Stimulated activated CD4-positive, alpha-beta T cell treated with anti-CD3 and anti-CD28 coated beads, Interleukin-4, amount 100 ng/mL, for 24 hours (primary cell): ENCODE results near the gene SLC38A11.
"Not testable (repeated sequence)": the region's sequence is repeated elsewhere in the genome, so short reads cannot be mapped to it uniquely, and the experiment has no call there.

Experiments
- DNase-seq: peaks from one replicate; pipeline ENCODE4 v3.0.0-alpha.2; 2020

The SLC38A11 gene, protein sequence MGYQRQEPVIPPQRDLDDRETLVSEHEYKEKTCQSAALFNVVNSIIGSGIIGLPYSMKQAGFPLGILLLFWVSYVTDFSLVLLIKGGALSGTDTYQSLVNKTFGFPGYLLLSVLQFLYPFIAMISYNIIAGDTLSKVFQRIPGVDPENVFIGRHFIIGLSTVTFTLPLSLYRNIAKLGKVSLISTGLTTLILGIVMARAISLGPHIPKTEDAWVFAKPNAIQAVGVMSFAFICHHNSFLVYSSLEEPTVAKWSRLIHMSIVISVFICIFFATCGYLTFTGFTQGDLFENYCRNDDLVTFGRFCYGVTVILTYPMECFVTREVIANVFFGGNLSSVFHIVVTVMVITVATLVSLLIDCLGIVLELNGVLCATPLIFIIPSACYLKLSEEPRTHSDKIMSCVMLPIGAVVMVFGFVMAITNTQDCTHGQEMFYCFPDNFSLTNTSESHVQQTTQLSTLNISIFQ

GRCh38 chr2:164954954-164955701 lies at the start of gene SLC38A11:
SLC38A11 (minus strand) TSS chr2:164955525; CDS start chr2:164955247, 278 bp downstream.
- DNase-seq: no peak

DNA sequence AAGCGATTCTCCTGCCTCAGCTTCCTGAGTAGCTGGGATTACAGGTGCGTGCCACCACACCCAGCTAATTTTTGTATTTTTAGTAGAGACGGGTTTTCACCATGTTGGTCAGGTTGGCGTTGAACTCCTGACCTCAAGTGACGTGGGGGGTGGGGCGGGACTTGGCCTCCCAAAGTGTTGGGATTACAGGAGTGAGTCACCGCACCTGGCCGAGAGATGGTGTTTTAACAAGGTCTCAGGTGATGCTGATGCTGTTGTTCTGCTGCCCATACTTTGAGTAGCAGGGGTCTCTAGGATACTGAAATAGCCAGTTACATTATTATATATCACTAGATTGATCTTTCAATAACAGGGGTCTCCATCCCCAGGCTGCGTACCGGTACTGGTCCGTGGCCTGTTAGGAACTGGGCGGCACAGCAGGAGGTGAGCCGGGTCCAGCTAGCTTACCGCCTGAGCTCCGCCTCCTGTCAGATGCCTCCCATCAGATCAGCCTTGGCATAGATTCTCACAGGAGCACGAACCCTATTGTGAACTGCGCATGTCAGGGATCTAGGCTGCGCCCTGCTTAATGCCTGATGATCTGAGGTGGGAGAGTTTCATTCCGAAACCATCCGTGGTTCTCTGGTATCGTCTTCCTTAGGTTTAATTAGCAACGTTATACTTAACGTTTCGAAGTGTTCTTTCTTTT lies 48.3 kb upstream of the SLC38A11 start:
- no peak for DNase-seq

GRCh38 chr2:165002638-165003037 lies 47.3 kb upstream of the SLC38A11 start:
- no peak for DNase-seq

DNA sequence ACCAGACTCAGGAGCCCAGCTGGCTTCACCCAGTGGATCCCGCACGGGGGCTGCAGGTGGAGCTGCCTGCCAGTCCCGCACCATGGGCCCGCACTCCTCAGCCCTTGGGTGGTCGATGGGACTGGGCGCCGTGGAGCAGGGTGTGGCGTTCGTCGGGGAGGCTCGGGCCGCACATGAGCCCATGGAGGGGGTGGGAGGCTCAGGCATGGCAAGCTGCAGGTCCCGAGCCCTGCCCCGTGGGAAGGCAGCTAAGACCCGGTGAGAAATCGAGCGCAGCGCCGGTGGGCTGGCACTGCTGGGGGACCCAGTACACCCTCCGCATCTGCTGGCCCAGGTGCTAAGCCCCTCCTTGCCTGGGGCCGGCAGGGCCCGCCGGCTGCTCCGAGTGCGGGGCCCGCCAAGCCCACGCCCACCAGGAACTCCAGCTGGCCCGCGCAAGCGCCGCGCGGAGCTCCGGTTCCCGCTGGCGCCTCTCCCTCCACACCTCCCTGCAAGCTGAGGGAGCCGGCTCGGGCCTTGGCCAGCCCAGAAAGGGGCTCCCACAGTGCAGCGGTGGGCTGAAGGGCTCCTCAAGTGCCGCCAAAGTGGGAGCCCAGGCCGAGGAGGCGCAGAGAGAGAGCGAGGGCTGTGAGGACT lies 39.5 kb upstream of the SLC38A11 start:
- not testable (repeated sequence) for DNase-seq

GRCh38 chr2:164993287-164994016 lies 38.1 kb upstream of the SLC38A11 start:
- no peak for DNase-seq

DNA sequence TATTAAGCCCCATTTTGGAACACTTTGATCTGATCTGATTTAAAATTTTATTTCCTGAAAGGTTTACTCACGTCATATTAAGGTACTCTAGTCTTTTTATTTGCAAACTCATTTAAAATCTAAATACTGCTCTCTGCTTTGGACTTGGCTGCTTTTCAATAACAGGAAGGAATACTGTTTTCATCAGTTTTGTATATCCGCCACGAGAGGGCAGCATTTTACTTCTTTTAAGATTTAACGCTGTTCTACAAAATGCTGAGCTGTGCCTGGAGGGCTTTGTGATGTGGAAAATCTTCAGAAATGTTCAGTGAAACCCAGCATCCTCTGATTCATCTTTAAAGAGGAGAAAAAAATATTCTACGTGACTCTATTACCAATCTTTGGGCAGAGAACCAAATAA lies 37.5 kb upstream of the SLC38A11 start:
- peak; percentile 44 for DNase-seq

DNA sequence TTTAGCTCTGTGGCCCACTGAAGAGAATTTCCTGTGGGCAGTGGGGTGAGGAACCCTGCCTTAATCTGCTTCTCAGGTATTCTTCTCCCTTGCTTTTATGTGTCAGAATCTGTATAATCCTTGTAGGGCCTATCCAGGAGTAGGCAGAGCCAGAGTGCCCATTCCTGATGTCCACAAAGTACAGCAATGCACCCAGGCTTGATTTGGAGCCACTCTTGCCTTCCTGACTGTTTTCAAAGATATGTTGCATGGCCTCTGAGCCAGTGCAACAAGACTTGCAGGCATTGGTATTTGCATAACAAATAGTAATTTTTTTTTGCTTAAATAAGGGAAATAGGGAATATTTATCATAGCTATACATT lies 36.7 kb upstream of the SLC38A11 start:
- DNase-seq: not testable (repeated sequence)

DNA sequence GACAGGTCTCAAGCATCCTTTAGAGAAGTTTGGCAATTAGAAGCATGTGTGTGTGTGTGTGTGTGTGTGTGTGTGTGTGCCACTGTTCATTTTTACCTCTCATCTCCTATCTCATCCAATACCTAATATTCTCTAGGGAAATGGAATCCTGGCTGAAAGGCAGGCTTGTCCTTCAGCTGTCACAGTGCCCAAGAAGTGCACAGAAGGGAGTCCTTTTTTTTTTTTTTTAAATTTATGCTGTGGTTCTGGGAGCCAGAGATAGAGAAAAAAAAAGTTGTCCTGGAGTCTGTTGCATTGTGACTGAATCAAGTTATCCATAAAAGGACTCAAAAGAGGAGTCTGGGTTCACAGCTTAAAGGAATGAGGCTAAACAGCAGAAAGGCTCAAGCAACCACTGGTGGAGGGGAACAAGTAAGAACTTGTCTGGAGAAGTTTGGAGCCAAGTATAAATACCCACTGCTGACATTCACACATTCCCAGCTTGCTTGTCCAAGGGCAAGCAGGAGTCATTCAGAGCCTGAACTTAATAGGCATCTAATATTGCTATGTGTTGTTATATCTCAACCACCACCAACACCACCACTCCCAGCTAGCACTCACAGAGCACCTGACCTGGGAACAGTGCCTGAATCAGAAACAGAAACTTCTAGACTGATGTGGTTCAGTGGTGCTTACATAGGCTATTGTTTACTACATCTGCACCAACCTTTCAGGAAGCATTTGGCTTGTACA lies 36.2 kb upstream of the SLC38A11 start:
- DNase-seq: not testable (repeated sequence)

DNA sequence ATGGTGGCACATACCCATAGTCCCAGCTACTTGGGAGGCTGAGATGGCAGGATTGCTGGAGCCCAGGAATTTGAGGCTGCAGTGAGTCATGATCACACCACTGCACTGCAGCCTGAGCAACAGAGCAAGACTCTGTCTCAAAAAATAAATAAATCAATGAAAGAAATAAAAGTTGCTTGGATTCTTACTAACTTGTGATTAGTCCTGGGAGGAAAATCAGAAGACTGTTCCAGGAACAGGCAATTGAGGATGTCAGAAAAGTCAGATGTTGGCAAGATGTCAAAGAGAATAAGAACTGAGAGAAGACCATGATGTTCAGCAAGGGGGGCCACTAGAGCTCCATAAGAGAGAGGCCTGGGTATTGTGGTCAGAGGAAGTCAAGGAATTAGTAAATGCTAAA lies 35.6 kb upstream of the SLC38A11 start:
- not testable (repeated sequence) for DNase-seq

- not testable (repeated sequence) for DNase-seq
These were observed 33.5 kb upstream of the SLC38A11 start for GRCh38 chr2:164988805-164989204.

DNA sequence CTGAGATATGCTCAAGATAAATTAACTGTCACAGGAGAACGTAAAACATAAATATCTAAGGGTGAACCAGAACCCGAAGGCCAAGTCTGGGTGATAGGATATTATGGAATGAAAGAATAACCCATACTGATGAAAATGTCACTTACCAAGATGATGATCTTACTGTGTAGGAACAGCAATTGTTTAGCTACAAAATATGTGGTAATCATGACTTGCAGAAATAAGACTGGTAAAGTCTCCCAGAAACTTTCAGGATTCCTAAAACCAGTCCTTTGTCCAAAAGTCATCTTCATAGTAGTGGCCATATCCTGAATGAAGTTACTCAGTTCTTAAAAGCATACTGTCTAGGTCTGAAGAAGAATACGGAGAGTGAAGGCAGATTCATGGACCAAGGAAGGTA lies 30.7 kb upstream of the SLC38A11 start:
- DNase-seq: not testable (repeated sequence)

GRCh38 chr2:164984428-164984827 lies 29.1 kb upstream of the SLC38A11 start:
- DNase-seq: no peak

- no peak for DNase-seq
These were observed 26.1 kb upstream of the SLC38A11 start for GRCh38 chr2:164981217-164981990.

GRCh38 chr2:164980688-164981087 lies 25.4 kb upstream of the SLC38A11 start:
- not testable (repeated sequence) for DNase-seq

- no peak for DNase-seq
These were observed 23.8 kb upstream of the SLC38A11 start for GRCh38 chr2:164979113-164979512.

GRCh38 chr2:164976875-164977470 lies 21.6 kb upstream of the SLC38A11 start:
- DNase-seq: not testable (repeated sequence)

DNA sequence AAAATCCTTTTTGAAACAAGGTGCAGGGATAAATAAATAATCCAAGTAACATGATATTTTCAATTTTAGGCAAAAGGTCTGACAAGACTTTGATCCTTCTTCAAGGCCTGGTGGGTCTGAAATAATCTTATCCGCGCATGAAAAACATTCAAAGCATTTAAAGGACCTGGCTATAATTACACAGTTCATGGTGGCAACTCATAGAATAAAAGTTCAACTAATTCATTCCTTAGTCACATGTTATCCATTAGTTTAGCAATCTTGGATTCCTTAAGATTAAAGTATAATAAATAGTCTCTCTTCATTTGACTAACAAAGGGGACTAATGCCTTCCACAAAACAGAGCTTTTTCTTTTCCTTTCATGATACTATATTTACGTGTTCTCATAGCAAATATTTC lies 21.0 kb upstream of the SLC38A11 start:
- DNase-seq: no peak

DNA sequence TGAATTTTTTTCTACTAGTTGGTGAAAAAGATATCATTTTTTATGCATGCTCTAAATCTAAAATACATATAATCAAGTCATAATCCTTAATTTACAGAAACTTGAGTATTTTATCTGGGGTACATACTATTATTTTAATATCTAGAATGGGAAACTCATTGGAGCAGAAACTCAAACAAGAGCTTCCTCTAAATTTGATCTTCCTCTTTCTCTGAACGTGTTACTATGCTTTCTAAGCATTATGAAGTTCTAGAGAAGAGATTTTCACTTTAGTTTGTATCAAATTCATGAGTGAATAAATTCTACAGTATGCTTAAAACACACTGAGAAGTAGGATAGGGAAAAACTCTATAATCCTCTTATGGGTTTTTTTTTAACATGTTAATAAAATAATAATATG lies 20.6 kb upstream of the SLC38A11 start:
- DNase-seq: no peak

GRCh38 chr2:164974221-164974620 lies 18.9 kb upstream of the SLC38A11 start:
- DNase-seq: no peak

DNA sequence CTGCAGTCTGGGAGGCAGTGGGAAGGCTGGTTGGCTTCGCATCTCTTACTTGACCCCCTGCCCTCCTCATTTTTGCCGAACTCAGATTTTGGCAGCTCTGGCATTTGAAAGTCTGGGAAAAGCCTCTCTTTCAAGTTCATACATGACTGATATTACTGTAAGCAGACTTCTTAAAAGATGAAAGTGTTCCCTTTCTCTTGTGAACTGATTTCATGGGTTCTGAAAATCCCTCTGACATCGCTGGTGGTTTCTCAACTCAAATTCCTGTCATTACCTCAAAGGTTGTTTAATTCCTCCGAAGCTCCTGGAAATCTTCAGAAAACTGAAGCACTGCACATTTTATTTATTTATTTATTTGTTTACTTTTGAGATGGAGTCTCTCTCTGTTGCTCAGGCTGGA lies 16.9 kb upstream of the SLC38A11 start:
- DNase-seq: no peak
